Hematopoietic multipotent progenitor cell treated with erythropoietin and hydrocortisone succinate and interleukin-3 and kit ligand, for 6 days (in vitro differentiated cells): ENCODE results near the gene PSG3.
A peak's percentile ranks its signal among the peaks of the same experiment; 100 is the strongest.
"Not testable (repeated sequence)": the region's sequence is repeated elsewhere in the genome, so short reads cannot be mapped to it uniquely, and the experiment has no call there.

Source experiments
- DNase-seq: peaks from one replicate; pipeline ENCODE4 v3.0.0-alpha.2; 2015

Gene PSG3

DNA sequence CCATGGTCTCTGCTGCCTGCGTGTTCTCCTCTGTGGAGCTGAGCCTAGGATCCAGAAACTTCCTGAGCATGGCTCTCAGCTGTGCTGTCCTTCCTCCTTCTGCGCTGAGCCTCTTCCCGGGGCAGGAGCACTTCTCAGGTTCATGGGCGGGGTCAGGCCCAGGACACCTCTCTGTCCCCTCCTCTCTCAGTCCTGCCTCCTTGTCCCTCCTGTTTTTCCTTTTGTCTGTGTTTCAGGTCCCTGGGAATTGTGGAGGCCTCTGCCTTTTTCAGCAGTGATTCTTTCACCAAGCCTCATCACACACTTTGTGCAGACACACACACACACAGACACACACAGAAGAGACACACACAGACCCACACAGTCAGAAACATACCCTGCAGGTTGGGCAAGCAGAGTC, at the start of gene PSG3:
TSS of gene PSG3 (minus strand) at position 101 of the 400 bp plus-strand sequence. CDS start at position 4, 97 bp downstream.
- DNase-seq = not testable (repeated sequence)

- not testable (repeated sequence) for DNase-seq
Measured at GRCh38 chr19:42788766-42789165, 48.5 kb upstream of the PSG3 start.

- DNase-seq = not testable (repeated sequence)
Measured at GRCh38 chr19:42787766-42788165, 47.5 kb upstream of the PSG3 start.

DNA sequence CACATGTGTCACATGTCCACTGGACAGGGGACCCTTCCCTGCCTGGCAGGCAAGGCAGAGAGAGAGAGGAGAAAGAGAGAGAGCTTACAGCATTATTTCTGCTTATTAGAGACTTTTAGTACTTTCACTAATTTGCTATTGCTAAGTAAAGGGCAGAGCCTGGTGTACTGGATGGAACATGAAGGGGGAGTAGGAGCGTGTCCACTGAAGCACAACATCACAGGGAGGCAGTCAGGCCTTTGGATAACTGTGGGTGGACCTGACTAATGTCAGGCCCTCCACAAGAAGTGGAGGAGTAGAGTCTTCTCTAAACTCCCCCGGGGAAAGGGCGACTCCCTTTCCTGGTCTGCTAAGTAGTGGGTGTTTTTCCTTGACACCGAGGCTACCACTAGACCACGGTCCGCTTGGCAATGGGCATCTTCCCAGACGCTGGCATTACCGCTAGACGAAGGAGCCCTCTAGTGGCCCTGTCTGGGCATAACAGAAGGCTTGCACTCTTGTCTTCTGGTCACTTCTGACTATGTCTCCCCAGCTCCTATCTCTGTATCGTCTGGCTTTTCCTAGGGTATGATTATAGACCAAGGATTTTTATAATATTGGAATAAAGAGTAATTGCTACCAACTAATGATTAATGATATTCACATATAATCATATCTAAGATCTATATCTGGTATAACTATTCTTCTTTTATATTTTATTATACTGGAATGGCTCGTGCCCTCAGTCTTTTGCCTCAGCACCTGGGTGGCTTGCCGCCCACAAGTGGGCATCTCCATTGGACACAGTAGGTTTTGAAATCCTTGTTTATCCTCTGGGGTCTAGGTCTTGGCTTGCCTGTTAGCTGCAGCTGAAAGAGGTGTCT, 36.7 kb upstream of the PSG3 start:
- DNase-seq = peak; percentile 71

- DNase-seq = not testable (repeated sequence)
Measured at GRCh38 chr19:42774510-42775158, 34.4 kb upstream of the PSG3 start.

GRCh38 chr19:42767319-42767718, 27.0 kb upstream of the PSG3 start:
- not testable (repeated sequence) for DNase-seq

DNA sequence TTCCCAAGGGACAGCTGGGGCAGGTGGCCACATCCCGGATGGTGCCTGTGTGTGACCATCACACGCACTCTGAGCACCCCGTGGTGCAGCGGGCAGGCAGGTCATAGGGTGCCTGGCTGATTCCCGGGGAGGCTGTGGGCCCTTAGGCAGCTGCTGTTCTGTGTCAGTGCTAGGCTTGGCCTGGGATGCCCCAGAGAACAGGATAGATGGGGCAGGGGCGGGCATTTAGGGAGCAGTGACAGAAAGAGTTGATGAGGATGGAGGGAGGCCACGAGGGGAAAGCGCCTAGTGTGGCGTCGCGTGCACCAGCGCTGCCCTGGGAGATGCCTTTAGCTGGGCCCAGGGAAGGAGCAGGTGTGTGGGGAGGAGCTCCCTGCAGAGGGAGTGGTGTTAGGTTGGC, 26.6 kb upstream of the PSG3 start:
- not testable (repeated sequence) for DNase-seq

DNA sequence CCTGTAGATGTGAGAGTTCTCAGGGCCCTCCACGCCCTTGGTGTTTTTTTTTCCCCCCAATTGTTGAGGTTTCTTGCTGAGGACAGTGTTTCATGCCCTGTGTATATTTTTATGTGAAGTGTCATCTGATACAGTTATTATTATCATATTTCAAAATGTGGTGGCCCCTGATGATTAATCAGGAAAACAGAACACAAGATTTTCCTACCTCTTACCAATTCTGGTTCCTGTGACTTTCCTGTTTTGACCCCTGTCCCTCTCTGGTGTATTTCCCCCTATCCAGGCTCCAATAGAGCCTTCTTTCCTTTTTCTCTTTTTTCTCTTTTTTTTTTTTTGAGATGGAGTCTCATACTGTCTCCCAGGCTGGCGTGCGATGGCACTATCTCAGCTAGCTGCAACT, 24.6 kb upstream of the PSG3 start:
- no peak for DNase-seq

- no peak for DNase-seq
Measured at GRCh38 chr19:42762789-42763188, 22.5 kb upstream of the PSG3 start.

GRCh38 chr19:42761924-42762295, 21.6 kb upstream of the PSG3 start:
- DNase-seq = not testable (repeated sequence)

GRCh38 chr19:42760954-42761923, 21.0 kb upstream of the PSG3 start:
- DNase-seq = not testable (repeated sequence)

DNA sequence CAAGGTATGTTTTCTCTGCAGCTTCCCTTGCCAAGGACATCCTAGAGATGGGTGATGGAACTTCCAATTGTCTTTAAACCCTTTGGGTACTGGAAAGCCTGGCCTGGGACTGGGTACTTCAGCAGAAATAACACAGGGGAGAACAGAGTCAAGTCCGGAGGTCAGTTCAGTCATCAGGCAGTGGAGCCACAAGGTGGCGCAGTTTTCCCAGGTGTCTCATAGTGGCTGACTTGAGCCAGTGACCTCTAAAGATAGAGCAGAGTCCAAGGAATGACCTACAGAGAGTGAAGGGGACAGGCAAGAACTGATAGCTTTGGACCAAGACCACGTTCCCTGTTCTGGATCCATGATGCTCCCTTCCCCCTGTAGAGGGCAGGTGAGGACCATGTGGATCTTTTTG, 18.4 kb upstream of the PSG3 start:
- not testable (repeated sequence) for DNase-seq

DNA sequence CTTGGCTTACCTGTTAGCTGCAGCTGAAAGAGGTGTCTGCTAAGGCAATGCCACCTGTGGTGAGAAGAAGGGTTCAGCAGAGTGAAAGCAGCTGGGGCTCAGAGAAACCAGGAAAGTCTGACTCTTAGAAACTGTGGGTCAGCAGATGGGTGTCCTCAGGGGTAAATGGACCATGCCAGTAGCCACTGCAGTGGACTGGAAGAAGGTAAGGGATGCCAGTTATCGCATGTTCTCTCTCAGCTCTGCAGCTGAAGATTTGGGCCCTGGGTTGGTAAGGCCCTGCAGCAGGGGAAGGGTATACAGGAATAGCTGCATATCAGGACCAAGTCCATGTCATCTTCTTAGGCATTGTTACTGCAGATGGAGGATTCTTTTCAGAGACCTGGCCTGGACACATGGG, 12.0 kb upstream of the PSG3 start:
- DNase-seq = not testable (repeated sequence)

GRCh38 chr19:42741726-42742607, 1.7 kb upstream of the PSG3 start:
- peak; percentile 9 for DNase-seq

- DNase-seq = not testable (repeated sequence)
Measured at GRCh38 chr19:42737581-42738011, 2.7 kb downstream of the PSG3 start.

DNA sequence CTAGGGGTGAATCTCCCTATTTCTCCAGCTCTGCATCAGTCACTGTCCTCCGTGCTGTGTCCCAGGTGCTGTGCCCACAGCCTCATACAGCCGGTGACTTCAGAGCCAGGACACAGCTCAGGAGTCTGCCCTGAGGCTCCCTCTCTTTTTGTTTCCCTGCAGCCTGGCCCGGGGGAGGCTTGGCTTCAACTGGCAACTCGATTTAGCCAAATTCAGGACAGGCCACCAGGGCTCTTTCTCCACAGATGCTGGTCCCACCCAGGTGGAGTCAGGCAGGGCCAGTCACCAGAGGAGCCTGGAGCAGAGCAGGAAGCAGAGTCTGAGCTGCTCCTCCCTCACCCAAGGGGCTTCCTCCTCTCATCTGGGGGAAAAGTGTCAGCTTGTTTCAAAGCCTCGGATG, 11.9 kb downstream of the PSG3 start:
- not testable (repeated sequence) for DNase-seq

GRCh38 chr19:42714000-42714399, 26.3 kb downstream of the PSG3 start:
- not testable (repeated sequence) for DNase-seq

DNA sequence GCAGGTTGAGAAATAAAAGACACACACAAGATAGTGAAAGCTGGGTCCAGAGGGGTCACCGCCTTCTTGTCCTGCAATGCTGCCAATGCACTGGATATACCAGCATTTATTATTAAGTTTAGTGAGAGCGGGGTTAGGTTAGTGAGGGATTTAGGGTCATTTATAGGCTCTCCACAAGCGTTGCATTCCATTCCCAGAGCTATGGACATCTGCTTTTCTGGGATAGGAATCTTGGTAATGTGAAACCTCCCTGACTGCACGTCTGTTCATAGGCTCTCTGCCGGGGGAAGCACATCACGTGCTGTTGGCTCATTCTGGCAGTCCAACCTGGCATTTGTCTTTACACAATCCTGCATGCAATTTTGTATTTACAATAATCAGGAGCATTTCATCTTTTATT, 27.5 kb downstream of the PSG3 start:
- DNase-seq = not testable (repeated sequence)

GRCh38 chr19:42710986-42711385, 29.3 kb downstream of the PSG3 start:
- DNase-seq = not testable (repeated sequence)

- no peak for DNase-seq
Measured at GRCh38 chr19:42697884-42698283, 42.4 kb downstream of the PSG3 start.

- DNase-seq = no peak
Measured at GRCh38 chr19:42695811-42696503, 44.3 kb downstream of the PSG3 start.
